Measurements from ENCODE around the gene TOMM34. TPM values are rescaled to one million over a fixed set of nuclear protein-coding genes. Genes with fewer than 3 reads are reported as not detected.

Gene TOMM34
- total RNA-seq, 1 experiment from 2014 or later: 35.9 TPM

- TF ChIP-seq ARID4B (CRISPR knock-in tag; IDR thresholded peaks at IDR 0.05; ENCODE audit: borderline replicate concordance) (no peak), E2F1 (CRISPR knock-in tag; IDR thresholded peaks at IDR 0.05) (no peak), ZNF671 (CRISPR knock-in tag; IDR thresholded peaks at IDR 0.05) (no peak)
Measured at GRCh38 chr20:44981736-44982406, 21.7 kb upstream of the TOMM34 start (continued).

GRCh38 chr20:44979090-44979621 is 19.0 kb upstream of the TOMM34 start:
- H3K27ac Mint-ChIP-seq: no peak overlapping the region
- H3K4me3 Mint-ChIP-seq: no peak overlapping the region
- DNase-seq (ENCODE audit: low spot score): no peak
- ChIA-PET CTCF (no interaction called here), POLR2A (no interaction called here)
- no peak for ATAC-seq
- H3K36me3 Mint-ChIP-seq: peaks cover 47% of the 10 kb centered on the region
- H3K27me3 Mint-ChIP-seq (ENCODE audit: low read depth): no peaks in the 10 kb centered on the region
- H3K4me1 Mint-ChIP-seq: no peaks in the 10 kb centered on the region
- H3K9me3 Mint-ChIP-seq: no peaks in the 10 kb centered on the region
- TF ChIP-seq KAT7 (CRISPR knock-in tag; IDR thresholded peaks at IDR 0.05; ENCODE audit: borderline replicate concordance) (no peak), E2F4 (CRISPR knock-in tag; IDR thresholded peaks at IDR 0.05; ENCODE audit: borderline replicate concordance, low read depth) (no peak), HMGA2 (CRISPR knock-in tag; IDR thresholded peaks at IDR 0.05) (no peak), ZNF138 (CRISPR knock-in tag; conservative IDR thresholded peaks at IDR 0.05) (no peak), ARID4B (CRISPR knock-in tag; IDR thresholded peaks at IDR 0.05; ENCODE audit: borderline replicate concordance) (no peak), RELA (CRISPR knock-in tag; IDR thresholded peaks at IDR 0.05; ENCODE audit: borderline replicate concordance) (no peak), ZSCAN18 (CRISPR knock-in tag; IDR thresholded peaks at IDR 0.05) (no peak), FOXJ3 (CRISPR knock-in tag; IDR thresholded peaks at IDR 0.05; ENCODE audit: borderline replicate concordance) (no peak), CREB1 (CRISPR knock-in tag; IDR thresholded peaks at IDR 0.05) (no peak), MYBL2 (CRISPR knock-in tag; IDR thresholded peaks at IDR 0.05) (no peak), ATF2 (CRISPR knock-in tag; IDR thresholded peaks at IDR 0.05; ENCODE audit: borderline replicate concordance, low read depth) (no peak), FOXK1 (CRISPR knock-in tag; IDR thresholded peaks at IDR 0.05) (no peak), ZNF425 (CRISPR knock-in tag; conservative IDR thresholded peaks at IDR 0.05) (no peak), ZNF121 (CRISPR knock-in tag; IDR thresholded peaks at IDR 0.05) (no peak), ZNF423 (CRISPR knock-in tag; IDR thresholded peaks at IDR 0.05) (no peak), ELF4 (CRISPR knock-in tag; IDR thresholded peaks at IDR 0.05; ENCODE audit: low read depth) (no peak), ATF1 (CRISPR knock-in tag; IDR thresholded peaks at IDR 0.05) (no peak)
